Measurements from ENCODE around the gene RBKS.
"Not testable (repeated sequence)": the region's sequence is repeated elsewhere in the genome, so short reads cannot be mapped to it uniquely, and the experiment has no call there.

RBKS gene

DNA sequence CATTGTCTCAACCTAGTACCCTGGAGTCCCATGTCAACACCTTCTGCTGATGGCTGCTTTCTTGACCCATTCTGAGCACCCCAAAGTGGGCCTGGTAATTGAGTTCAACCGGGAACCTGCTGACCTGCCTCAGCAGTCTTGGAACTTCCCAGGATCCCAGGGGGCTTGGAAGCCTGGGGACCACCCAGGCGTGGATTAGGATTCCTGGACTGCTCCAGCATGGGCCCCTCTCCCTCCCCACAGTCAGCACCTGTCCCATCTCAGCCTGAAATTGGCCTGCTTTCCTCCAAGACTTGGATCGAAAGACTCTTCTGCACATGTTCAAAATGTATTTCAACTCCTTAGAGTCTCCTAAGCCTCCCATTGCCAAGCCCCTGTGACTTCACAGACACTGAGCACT is 134.1 kb downstream of the RBKS start:
- DNase-seq, result no peak

- no peak for DNase-seq
These were observed 135.4 kb downstream of the RBKS start for GRCh38 chr2:27754831-27755230.

- DNase-seq, result peak; percentile 24 to 74 (median 56)
These were observed 136.0 kb downstream of the RBKS start for GRCh38 chr2:27754138-27754588.

DNA sequence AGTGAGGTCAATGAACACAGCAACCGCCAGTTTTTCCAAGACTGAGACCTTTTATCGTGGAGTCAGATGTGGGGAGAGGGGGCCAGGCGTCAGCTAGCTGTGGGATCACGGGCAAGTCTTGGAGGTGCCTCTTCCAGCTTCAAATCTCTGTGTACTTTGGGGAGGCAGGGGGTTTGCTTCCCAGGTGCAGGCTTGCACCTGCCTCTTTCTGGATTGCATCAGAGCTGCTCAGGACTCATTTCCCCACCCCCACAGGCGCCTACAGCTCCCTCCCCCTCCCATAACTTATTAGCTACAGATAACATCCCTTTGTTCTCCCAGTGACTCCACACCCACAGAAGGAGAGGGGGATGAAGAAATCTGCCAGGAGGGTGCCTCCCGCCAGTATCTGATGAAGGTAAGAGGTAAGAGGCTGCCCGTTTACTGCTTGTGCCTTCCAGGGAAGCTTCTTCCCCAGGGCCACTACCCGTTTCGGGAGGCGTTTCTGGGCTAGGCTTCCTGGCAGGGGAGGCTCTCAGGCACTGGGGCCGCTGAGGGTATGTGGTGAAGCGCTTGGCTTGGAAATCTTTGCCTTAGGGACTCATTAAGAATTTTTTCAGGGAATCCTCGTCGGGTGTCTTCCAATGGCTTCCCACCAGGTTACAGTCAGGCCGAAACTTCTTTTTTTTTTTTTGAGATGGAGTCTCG is 137.5 kb downstream of the RBKS start:
- DNase-seq, result no peak

DNA sequence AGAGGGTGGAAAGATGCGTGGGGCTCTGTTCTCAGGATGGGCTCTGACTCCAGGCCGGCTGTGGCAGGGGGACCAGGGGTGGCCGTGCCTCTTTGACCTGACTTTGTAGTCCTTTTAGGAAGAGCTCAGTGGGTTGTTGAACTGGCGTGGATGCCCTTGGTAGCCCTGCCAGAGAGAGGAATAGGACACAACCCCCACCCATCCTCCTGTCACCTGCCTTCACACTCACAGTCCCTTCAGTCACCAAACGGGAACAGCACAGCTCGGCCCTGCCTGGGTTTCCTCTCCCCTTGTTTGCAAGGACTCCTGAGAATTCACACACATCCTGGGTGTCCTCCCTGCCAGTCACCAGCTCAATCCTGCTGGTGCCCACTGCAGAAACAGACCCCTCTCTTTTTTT is 138.8 kb downstream of the RBKS start:
- no peak for DNase-seq

GRCh38 chr2:27748803-27749554 is 141.2 kb downstream of the RBKS start:
- not testable (repeated sequence) for DNase-seq

- no peak for DNase-seq
These were observed 142.3 kb downstream of the RBKS start for GRCh38 chr2:27747827-27748352.

- DNase-seq, result no peak
These were observed 143.9 kb downstream of the RBKS start for GRCh38 chr2:27746325-27746724.

- not testable (repeated sequence) for DNase-seq
These were observed 144.7 kb downstream of the RBKS start for GRCh38 chr2:27745494-27745893.

GRCh38 chr2:27742571-27742970 is 147.6 kb downstream of the RBKS start:
- DNase-seq, result no peak

- DNase-seq, result no peak
These were observed 148.5 kb downstream of the RBKS start for GRCh38 chr2:27741673-27742072.

- DNase-seq, result no peak
These were observed 151.2 kb downstream of the RBKS start for GRCh38 chr2:27739058-27739373.

- DNase-seq, result no peak
These were observed 151.7 kb downstream of the RBKS start for GRCh38 chr2:27738349-27739057.

- DNase-seq, result no peak
These were observed 152.4 kb downstream of the RBKS start for GRCh38 chr2:27737676-27738348.

- DNase-seq, result no peak
These were observed 153.3 kb downstream of the RBKS start for GRCh38 chr2:27736890-27737204.

DNA sequence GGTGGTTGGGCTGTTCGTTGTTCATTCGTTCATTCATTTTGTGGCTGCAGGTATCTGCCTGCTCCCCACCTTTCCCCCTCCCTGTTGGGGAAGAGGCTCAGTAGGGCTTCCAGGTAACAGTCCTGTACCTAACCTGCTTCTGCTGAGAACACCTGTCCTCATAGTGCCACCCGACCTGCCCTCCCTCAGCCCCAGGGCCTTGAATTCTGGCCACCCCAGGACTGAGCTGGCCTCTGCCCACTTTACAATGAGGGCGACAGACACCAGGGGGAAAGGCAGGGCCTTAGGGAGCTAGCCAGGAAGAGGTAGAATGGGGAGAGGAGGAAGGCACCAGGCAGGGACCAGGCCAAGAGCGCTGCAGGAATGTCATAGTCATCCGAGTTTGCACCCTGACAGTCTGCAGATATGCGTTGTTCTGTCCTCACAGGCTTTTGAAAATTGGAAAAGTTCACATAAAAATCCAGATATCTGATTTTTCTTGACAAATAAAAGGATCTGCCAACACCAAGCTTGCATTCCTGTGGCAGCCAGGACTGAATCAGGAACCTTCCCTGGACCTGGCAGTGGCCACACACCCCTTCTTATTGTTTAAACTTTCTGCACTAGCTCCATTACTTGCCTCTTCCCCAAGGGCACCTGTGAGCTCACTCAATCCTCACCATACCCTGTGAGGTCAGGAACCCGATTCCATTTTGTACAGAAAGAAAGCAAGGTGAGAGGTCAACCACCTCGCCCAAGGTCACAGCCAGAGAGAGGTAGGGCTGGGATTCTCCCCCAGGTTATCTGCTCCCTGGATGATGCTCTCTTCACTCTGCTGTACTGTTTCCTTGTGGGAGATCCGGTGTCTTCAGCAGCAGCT is 153.9 kb downstream of the RBKS start:
- no peak for DNase-seq

DNA sequence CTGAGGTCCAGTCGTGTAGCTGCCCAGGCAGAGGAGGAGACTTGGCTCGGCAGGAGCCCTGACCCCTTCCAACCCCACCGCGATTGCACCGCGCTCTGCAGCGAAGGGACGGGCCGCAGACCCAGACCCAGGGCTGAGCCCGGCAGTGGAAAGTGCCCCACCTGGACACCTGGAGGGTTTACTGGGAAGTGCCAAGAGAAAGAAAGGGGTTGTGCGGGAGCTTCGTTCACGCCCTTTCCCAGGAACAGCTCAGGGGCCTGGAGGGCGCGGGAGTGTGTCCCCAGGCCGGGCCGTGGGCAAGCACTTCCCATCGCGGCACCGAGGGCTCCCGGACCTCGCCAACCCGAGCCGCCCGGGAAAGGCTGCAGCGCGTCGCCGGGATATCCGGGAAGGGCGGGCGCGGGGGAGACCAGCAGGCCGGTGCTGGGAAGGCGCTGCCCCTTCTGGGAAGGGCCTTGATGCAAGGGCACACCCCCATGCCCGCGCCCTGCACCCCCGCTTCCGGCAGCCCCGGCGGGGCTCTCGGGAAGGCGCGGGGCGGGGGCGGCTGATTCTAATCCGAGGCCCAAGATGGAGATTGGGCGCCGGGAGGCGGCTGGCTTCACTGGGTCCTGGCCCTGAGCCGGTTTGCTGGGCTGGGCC is 154.8 kb downstream of the RBKS start:
- peak in 4 of 5 experiments; percentile 10 to 48 (median 37) for DNase-seq

DNA sequence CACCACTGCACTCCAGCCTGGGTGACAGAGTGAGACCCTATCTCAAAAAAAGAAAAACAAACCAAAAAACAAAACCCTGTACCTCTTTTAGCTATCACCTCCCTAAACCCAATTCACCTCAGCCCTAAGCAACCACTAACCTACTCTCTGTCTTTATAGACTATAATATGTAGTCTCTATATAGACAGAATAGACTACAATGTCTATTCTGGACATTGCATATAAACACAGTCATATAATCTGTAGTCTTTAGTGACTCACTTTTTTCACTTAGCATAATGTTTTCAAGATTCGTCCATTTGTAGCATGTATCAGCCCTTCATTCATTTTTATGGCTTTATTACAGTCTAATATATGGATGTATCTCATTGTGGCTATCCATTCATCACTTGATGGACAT is 155.9 kb downstream of the RBKS start:
- DNase-seq, result no peak

Measured in T-helper 2 cell (primary cell).